ENCODE data around the gene KRTAP5-3.

The KRTAP5-3 gene

DNA sequence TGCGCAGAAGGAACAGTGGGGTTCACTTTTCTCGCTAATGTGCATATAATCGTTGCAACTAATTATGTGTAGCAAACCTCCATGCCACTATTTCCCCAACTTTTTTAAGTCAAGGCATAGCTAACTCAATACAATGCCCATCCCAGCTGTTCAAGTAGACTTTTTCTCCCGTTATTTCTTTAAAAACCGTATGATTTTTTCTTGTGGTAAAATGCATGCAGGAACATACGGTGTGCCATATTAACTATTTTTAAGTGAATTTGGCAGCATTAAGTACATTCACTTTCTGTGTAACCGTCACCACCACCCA lies 33.4 kb downstream of the KRTAP5-3 start:
- TF ChIP-seq TAF1 (IDR thresholded peaks at IDR 0.05; ENCODE audit: borderline replicate concordance, insufficient read depth, low read length) (no peak), FOXP2 (optimal IDR thresholded peaks at IDR 0.05; ENCODE audit: borderline replicate concordance, extremely low read depth, extremely low read length, insufficient read depth) (no peak), POLR2AphosphoS5 (IDR thresholded peaks at IDR 0.05; ENCODE audit: low read depth, low read length) (no peak), SIN3A (IDR thresholded peaks at IDR 0.05; ENCODE audit: borderline replicate concordance, insufficient read depth, low read length) (no peak)
- TF ChIP-seq, protein P1, sequence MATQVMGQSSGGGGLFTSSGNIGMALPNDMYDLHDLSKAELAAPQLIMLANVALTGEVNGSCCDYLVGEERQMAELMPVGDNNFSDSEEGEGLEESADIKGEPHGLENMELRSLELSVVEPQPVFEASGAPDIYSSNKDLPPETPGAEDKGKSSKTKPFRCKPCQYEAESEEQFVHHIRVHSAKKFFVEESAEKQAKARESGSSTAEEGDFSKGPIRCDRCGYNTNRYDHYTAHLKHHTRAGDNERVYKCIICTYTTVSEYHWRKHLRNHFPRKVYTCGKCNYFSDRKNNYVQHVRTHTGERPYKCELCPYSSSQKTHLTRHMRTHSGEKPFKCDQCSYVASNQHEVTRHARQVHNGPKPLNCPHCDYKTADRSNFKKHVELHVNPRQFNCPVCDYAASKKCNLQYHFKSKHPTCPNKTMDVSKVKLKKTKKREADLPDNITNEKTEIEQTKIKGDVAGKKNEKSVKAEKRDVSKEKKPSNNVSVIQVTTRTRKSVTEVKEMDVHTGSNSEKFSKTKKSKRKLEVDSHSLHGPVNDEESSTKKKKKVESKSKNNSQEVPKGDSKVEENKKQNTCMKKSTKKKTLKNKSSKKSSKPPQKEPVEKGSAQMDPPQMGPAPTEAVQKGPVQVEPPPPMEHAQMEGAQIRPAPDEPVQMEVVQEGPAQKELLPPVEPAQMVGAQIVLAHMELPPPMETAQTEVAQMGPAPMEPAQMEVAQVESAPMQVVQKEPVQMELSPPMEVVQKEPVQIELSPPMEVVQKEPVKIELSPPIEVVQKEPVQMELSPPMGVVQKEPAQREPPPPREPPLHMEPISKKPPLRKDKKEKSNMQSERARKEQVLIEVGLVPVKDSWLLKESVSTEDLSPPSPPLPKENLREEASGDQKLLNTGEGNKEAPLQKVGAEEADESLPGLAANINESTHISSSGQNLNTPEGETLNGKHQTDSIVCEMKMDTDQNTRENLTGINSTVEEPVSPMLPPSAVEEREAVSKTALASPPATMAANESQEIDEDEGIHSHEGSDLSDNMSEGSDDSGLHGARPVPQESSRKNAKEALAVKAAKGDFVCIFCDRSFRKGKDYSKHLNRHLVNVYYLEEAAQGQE (IDR thresholded peaks at IDR 0.05; ENCODE audit: insufficient read depth in 1 of 2, low read depth in 2 of 2, low read length in 2 of 2) = no peak

DNA sequence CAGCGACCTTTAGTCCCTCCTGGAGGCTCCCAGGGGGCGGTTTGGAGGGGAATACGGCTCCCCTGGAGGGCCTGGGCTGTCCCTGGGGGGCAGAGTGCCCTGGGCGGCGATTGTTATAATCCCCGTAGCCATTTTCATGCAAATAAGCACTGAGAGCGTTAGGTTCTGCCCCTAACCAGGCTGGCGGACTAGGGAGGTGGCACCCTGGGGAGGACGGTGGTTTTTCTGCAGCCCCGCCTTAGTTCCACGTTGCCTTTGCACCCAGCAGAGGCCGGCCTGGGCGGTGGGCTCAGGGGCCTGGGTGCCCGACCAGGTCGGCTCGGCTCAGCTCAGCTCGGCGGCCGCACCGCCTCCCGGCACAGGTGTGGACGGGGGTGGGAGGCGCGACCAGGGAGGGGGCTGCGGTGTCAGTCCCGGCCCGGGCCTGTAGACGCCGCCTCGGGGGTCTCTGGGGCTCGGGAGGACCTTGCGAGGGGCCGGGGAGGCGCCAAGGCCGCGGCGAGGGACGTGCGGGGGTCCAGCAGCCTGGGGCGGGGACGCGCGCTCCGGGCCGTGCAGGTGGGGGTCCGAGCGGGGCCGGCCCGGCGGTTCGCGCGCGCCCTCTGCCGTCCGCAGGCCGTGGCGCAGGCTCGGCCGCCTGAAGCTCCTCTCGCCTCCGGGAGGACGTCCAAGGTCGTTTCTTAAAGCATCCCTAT lies 33.9 kb downstream of the KRTAP5-3 start:
- TF ChIP-seq TAF1 (IDR thresholded peaks at IDR 0.05; ENCODE audit: borderline replicate concordance, insufficient read depth, low read length) (no peak), POLR2AphosphoS5 (IDR thresholded peaks at IDR 0.05; ENCODE audit: low read depth, low read length) (no peak), SIN3A (IDR thresholded peaks at IDR 0.05; ENCODE audit: borderline replicate concordance, insufficient read depth, low read length) (no peak), FOXP2 (optimal IDR thresholded peaks at IDR 0.05; ENCODE audit: borderline replicate concordance, extremely low read depth, extremely low read length, insufficient read depth) (peak; percentile 57)
- TF ChIP-seq, protein P1 (IDR thresholded peaks at IDR 0.05; ENCODE audit: insufficient read depth in 1 of 2, low read depth in 2 of 2, low read length in 2 of 2) = no peak

- TF ChIP-seq SIN3A (IDR thresholded peaks at IDR 0.05; ENCODE audit: borderline replicate concordance, insufficient read depth, low read length) (no peak), POLR2AphosphoS5 (IDR thresholded peaks at IDR 0.05; ENCODE audit: low read depth, low read length) (no peak), FOXP2 (optimal IDR thresholded peaks at IDR 0.05; ENCODE audit: borderline replicate concordance, extremely low read depth, extremely low read length, insufficient read depth) (no peak), TAF1 (IDR thresholded peaks at IDR 0.05; ENCODE audit: borderline replicate concordance, insufficient read depth, low read length) (no peak)
- TF ChIP-seq, protein P1 (IDR thresholded peaks at IDR 0.05; ENCODE audit: insufficient read depth in 1 of 2, low read depth in 2 of 2, low read length in 2 of 2) = no peak
These were observed 34.4 kb downstream of the KRTAP5-3 start for GRCh38 chr11:1573903-1574237.

GRCh38 chr11:1573077-1573902 lies 35.0 kb downstream of the KRTAP5-3 start:
- TF ChIP-seq SIN3A (IDR thresholded peaks at IDR 0.05; ENCODE audit: borderline replicate concordance, insufficient read depth, low read length) (no peak), POLR2AphosphoS5 (IDR thresholded peaks at IDR 0.05; ENCODE audit: low read depth, low read length) (no peak), TAF1 (IDR thresholded peaks at IDR 0.05; ENCODE audit: borderline replicate concordance, insufficient read depth, low read length) (no peak), FOXP2 (optimal IDR thresholded peaks at IDR 0.05; ENCODE audit: borderline replicate concordance, extremely low read depth, extremely low read length, insufficient read depth) (no peak)
- TF ChIP-seq, protein P1 (IDR thresholded peaks at IDR 0.05; ENCODE audit: insufficient read depth in 1 of 2, low read depth in 2 of 2, low read length in 2 of 2) = no peak
